Calu3 (cell line): ENCODE measurements around the gene STMN3. TPM values are rescaled to one million over a fixed set of nuclear protein-coding genes. Genes with fewer than 3 reads are reported as not detected.

Source experiments
- BruUV-seq: library from RNA; stranded (reverse); fragments of 400-500 nt; replicated peaks from 2 replicates; lab custom pipeline; 2021; lab: Mats Ljungman, UMichigan
- CTCF ChIA-PET: fragments of 300-600 bp; sonication (Branson Sonifier 250); formaldehyde crosslinking; loops from one replicate; lab custom pipeline; 2022; ENCODE audit warnings: antibody characterized with exemption; lab: Charles Lee
- DNase-seq: peaks from one replicate; pipeline ENCODE4 v3.0.0; 2022
- H3K27ac Mint-ChIP-seq: one replicate; pipeline ENCODE4 v1.8.0; 2022; ENCODE audit warnings: mixed read lengths; ENCODE audit not compliant: unreplicated experiment
- H3K27me3 Mint-ChIP-seq: one replicate; pipeline ENCODE4 v1.8.0; 2022; ENCODE audit warnings: mixed read lengths; ENCODE audit not compliant: unreplicated experiment
- H3K36me3 Mint-ChIP-seq: one replicate; pipeline ENCODE4 v1.8.0; 2022; ENCODE audit warnings: mild to moderate bottlenecking, moderate library complexity, mixed read lengths; ENCODE audit not compliant: insufficient read depth, unreplicated experiment
- H3K4me1 Mint-ChIP-seq: one replicate; pipeline ENCODE4 v1.8.0; 2022; ENCODE audit warnings: mild to moderate bottlenecking, low read depth, mixed read lengths; ENCODE audit not compliant: unreplicated experiment
- H3K4me3 Mint-ChIP-seq: one replicate; pipeline ENCODE4 v1.8.0; 2022; ENCODE audit warnings: mild to moderate bottlenecking, low read depth, moderate library complexity, mixed read lengths; ENCODE audit not compliant: unreplicated experiment
- H3K9me3 Mint-ChIP-seq: one replicate; pipeline ENCODE4 v1.8.0; 2022; ENCODE audit warnings: low read depth, mixed read lengths; ENCODE audit not compliant: unreplicated experiment
- CTCF ChIP-seq: fragments of 200-600 bp; IDR thresholded peaks from one replicate; pipeline ENCODE4 v1.8.0; 2022; ENCODE audit warnings: antibody characterized with exemption; ENCODE audit not compliant: unreplicated experiment
- intact Hi-C: fragments of 100-400 bp; cut with micrococcal nuclease; formaldehyde crosslinking; loops from one replicate; pipeline ENCODE4 v1.10.0; 2022; ENCODE audit not compliant: unreplicated experiment
- total RNA-seq: library from RNA; stranded (reverse); gene quantifications from 2 replicates; pipeline ENCODE4 v1.2.3, GENCODE V29; 2022

The STMN3 gene
- total RNA-seq, 1 experiment from 2014 or later: 2.3 TPM

- Mint-ChIP-seq H3K4me1 (no peaks in the 10 kb centered on the region), H3K36me3 (peaks cover 35% of the 10 kb centered on the region), H3K9me3 (no peaks in the 10 kb centered on the region), H3K4me3 (no peak overlapping the region), H3K27me3 (no peaks in the 10 kb centered on the region), H3K27ac (no peak overlapping the region)
- TF ChIP-seq CTCF: no peak
- intact Hi-C loops: no loop called here
- BruUV-seq: no TSS peak
- DNase-seq: no peak
- CTCF ChIA-PET: no interaction called here
These were observed 56.8 kb downstream of the STMN3 start for GRCh38 chr20:63596423-63596822.

GRCh38 chr20:63595416-63596127 is 57.7 kb downstream of the STMN3 start:
- TF ChIP-seq CTCF: no peak
- intact Hi-C loops: no loop called here
- H3K36me3 Mint-ChIP-seq: peaks cover 35% of the 10 kb centered on the region
- BruUV-seq: no TSS peak
- H3K27ac Mint-ChIP-seq: no peak overlapping the region
- CTCF ChIA-PET: no interaction called here
- no peaks in the 10 kb centered on the region for H3K4me1 Mint-ChIP-seq
- H3K4me3 Mint-ChIP-seq: no peak overlapping the region
- H3K27me3 Mint-ChIP-seq: no peaks in the 10 kb centered on the region
- DNase-seq: no peak
- no peaks in the 10 kb centered on the region for H3K9me3 Mint-ChIP-seq

GRCh38 chr20:63594043-63594561 is 59.1 kb downstream of the STMN3 start:
- CTCF ChIA-PET: no interaction called here
- no peaks in the 10 kb centered on the region for H3K27me3 Mint-ChIP-seq
- intact Hi-C loops: no loop called here
- H3K9me3 Mint-ChIP-seq: no peaks in the 10 kb centered on the region
- no peak overlapping the region for H3K27ac Mint-ChIP-seq
- BruUV-seq: no TSS peak
- DNase-seq: no peak
- H3K36me3 Mint-ChIP-seq: peaks cover 32% of the 10 kb centered on the region
- no peak overlapping the region for H3K4me3 Mint-ChIP-seq
- H3K4me1 Mint-ChIP-seq: no peaks in the 10 kb centered on the region
- TF ChIP-seq CTCF: no peak

GRCh38 chr20:63592661-63593060 is 60.6 kb downstream of the STMN3 start:
- intact Hi-C loops: no loop called here
- DNase-seq: no peak
- H3K4me3 Mint-ChIP-seq: no peak overlapping the region
- H3K27ac Mint-ChIP-seq: no peak overlapping the region
- no TSS peak for BruUV-seq
- H3K9me3 Mint-ChIP-seq: no peaks in the 10 kb centered on the region
- H3K27me3 Mint-ChIP-seq: no peaks in the 10 kb centered on the region
- CTCF ChIA-PET: no interaction called here
- TF ChIP-seq CTCF: no peak
- H3K4me1 Mint-ChIP-seq: no peaks in the 10 kb centered on the region
- H3K36me3 Mint-ChIP-seq: peaks cover 27% of the 10 kb centered on the region
